ENCODE measurements around the gene TMEM247.

Gene TMEM247

GRCh38 chr2:46509804-46510203 lies 30.4 kb downstream of the TMEM247 start:
- no peak for ATAC-seq (ENCODE audit: insufficient read depth, low read depth)
- H3K4me1 ChIP-seq (ENCODE audit: insufficient read depth, low read length): no peaks in the 10 kb centered on the region
- H3K27ac ChIP-seq (ENCODE audit: low read length): no peak overlapping the region
- no peaks in the 10 kb centered on the region for H3K36me3 ChIP-seq (ENCODE audit: insufficient read depth, low read length)
- H3K4me2 ChIP-seq (ENCODE audit: insufficient read depth, low read length): no peak overlapping the region
- H3K9me3 ChIP-seq (ENCODE audit: insufficient read depth, low read length, severe bottlenecking): no peaks in the 10 kb centered on the region
- no peak for DNase-seq
- no peaks in the 10 kb centered on the region for H3K27me3 ChIP-seq (ENCODE audit: insufficient read depth, low read length, poor library complexity)
- no peak for TF ChIP-seq CTCF (IDR thresholded peaks at IDR 0.05; ENCODE audit: borderline replicate concordance, extremely low read depth, low read length, poor library complexity, severe bottlenecking)
- no peak for TF ChIP-seq EZH2 (IDR thresholded peaks at IDR 0.05; ENCODE audit: borderline replicate concordance, low read depth, low read length, severe bottlenecking)
- H2AFZ ChIP-seq (ENCODE audit: low read depth, low read length): no peak overlapping the region
- no peak overlapping the region for H3K4me3 ChIP-seq (ENCODE audit: low read depth in 1 of 2, low read length in 2 of 2)
- no peaks in the 10 kb centered on the region for H4K20me1 ChIP-seq (ENCODE audit: insufficient read depth, low read length)
- H3K9ac ChIP-seq (ENCODE audit: low read depth, low read length): no peak overlapping the region
- no peaks in the 10 kb centered on the region for H3K79me2 ChIP-seq (ENCODE audit: insufficient read depth, low read length)

- H2AFZ ChIP-seq (ENCODE audit: low read depth, low read length): no peak overlapping the region
- no peak overlapping the region for H3K9ac ChIP-seq (ENCODE audit: low read depth, low read length)
- ATAC-seq (ENCODE audit: insufficient read depth, low read depth) (no peak), DNase-seq (no peak)
- no peak overlapping the region for H3K4me2 ChIP-seq (ENCODE audit: insufficient read depth, low read length)
- no peak overlapping the region for H3K27ac ChIP-seq (ENCODE audit: low read length)
- TF ChIP-seq EZH2 (IDR thresholded peaks at IDR 0.05; ENCODE audit: borderline replicate concordance, low read depth, low read length, severe bottlenecking) (no peak), CTCF (IDR thresholded peaks at IDR 0.05; ENCODE audit: borderline replicate concordance, extremely low read depth, low read length, poor library complexity, severe bottlenecking) (no peak)
- H3K79me2 ChIP-seq (ENCODE audit: insufficient read depth, low read length): no peaks in the 10 kb centered on the region
- H3K9me3 ChIP-seq (ENCODE audit: insufficient read depth, low read length, severe bottlenecking): peaks cover 4% of the 10 kb centered on the region
- no peaks in the 10 kb centered on the region for H3K4me1 ChIP-seq (ENCODE audit: insufficient read depth, low read length)
- H3K36me3 ChIP-seq (ENCODE audit: insufficient read depth, low read length): no peaks in the 10 kb centered on the region
- no peak overlapping the region for H3K4me3 ChIP-seq (ENCODE audit: low read depth in 1 of 2, low read length in 2 of 2)
- no peaks in the 10 kb centered on the region for H4K20me1 ChIP-seq (ENCODE audit: insufficient read depth, low read length)
- no peaks in the 10 kb centered on the region for H3K27me3 ChIP-seq (ENCODE audit: insufficient read depth, low read length, poor library complexity)
These were observed 31.3 kb downstream of the TMEM247 start for GRCh38 chr2:46510598-46511177.

- no peak overlapping the region for H3K27ac ChIP-seq (ENCODE audit: low read length)
- no peaks in the 10 kb centered on the region for H3K27me3 ChIP-seq (ENCODE audit: insufficient read depth, low read length, poor library complexity)
- H3K79me2 ChIP-seq (ENCODE audit: insufficient read depth, low read length): no peaks in the 10 kb centered on the region
- ATAC-seq (ENCODE audit: insufficient read depth, low read depth): no peak
- H3K4me3 ChIP-seq (ENCODE audit: low read depth in 1 of 2, low read length in 2 of 2): no peak overlapping the region
- no peaks in the 10 kb centered on the region for H3K4me1 ChIP-seq (ENCODE audit: insufficient read depth, low read length)
- H3K4me2 ChIP-seq (ENCODE audit: insufficient read depth, low read length): no peak overlapping the region
- DNase-seq: no peak
- TF ChIP-seq EZH2 (IDR thresholded peaks at IDR 0.05; ENCODE audit: borderline replicate concordance, low read depth, low read length, severe bottlenecking) (no peak), CTCF (IDR thresholded peaks at IDR 0.05; ENCODE audit: borderline replicate concordance, extremely low read depth, low read length, poor library complexity, severe bottlenecking) (no peak)
- no peaks in the 10 kb centered on the region for H3K36me3 ChIP-seq (ENCODE audit: insufficient read depth, low read length)
- H3K9ac ChIP-seq (ENCODE audit: low read depth, low read length): no peak overlapping the region
- no peak overlapping the region for H2AFZ ChIP-seq (ENCODE audit: low read depth, low read length)
- H3K9me3 ChIP-seq (ENCODE audit: insufficient read depth, low read length, severe bottlenecking): peaks cover 14% of the 10 kb centered on the region
- H4K20me1 ChIP-seq (ENCODE audit: insufficient read depth, low read length): no peaks in the 10 kb centered on the region
These were observed 32.8 kb downstream of the TMEM247 start for GRCh38 chr2:46512185-46512584.

- Histone ChIP-seq H3K27me3 (ENCODE audit: insufficient read depth, low read length, poor library complexity) (no peaks in the 10 kb centered on the region), H3K79me2 (ENCODE audit: insufficient read depth, low read length) (no peaks in the 10 kb centered on the region), H3K27ac (ENCODE audit: low read length) (no peak overlapping the region), H3K4me3 (ENCODE audit: low read depth in 1 of 2, low read length in 2 of 2) (no peak overlapping the region), H3K9ac (ENCODE audit: low read depth, low read length) (no peak overlapping the region), H3K9me3 (ENCODE audit: insufficient read depth, low read length, severe bottlenecking) (peaks cover 14% of the 10 kb centered on the region), H3K36me3 (ENCODE audit: insufficient read depth, low read length) (no peaks in the 10 kb centered on the region), H3K4me1 (ENCODE audit: insufficient read depth, low read length) (no peaks in the 10 kb centered on the region), H4K20me1 (ENCODE audit: insufficient read depth, low read length) (no peaks in the 10 kb centered on the region), H3K4me2 (ENCODE audit: insufficient read depth, low read length) (no peak overlapping the region), H2AFZ (ENCODE audit: low read depth, low read length) (no peak overlapping the region)
- TF ChIP-seq EZH2 (IDR thresholded peaks at IDR 0.05; ENCODE audit: borderline replicate concordance, low read depth, low read length, severe bottlenecking): no peak
- TF ChIP-seq CTCF (IDR thresholded peaks at IDR 0.05; ENCODE audit: borderline replicate concordance, extremely low read depth, low read length, poor library complexity, severe bottlenecking): no peak
- no peak for DNase-seq
- ATAC-seq (ENCODE audit: insufficient read depth, low read depth): no peak
These were observed 35.4 kb downstream of the TMEM247 start for GRCh38 chr2:46514738-46515137.
